GM23338 (cell line): ENCODE data around the gene FAM89A.

ENCODE experiments used
- CTCF ChIP-seq, 2 experiments: fragments of 200-600 bp in 1 of 2; sonication (generic) in 1 of 2; conservative IDR thresholded peaks; 2 replicates each; pipeline versions ENCODE4 v1.5.1 to v1.6.1; 2016 to 2017; ENCODE audit warnings: antibody characterized with exemption in 2 of 2, low read depth in 2 of 2, mild to moderate bottlenecking in 2 of 2, moderate library complexity in 1 of 2
- EZH2 ChIP-seq: fragments of 200-600 bp; sonication (generic); IDR thresholded peaks from one replicate; pipeline ENCODE4 v1.8.0; 2017; ENCODE audit warnings: antibody characterized with exemption, mild to moderate bottlenecking, low read depth; ENCODE audit not compliant: unreplicated experiment
- EZH2phosphoT487 ChIP-seq: fragments of 200-600 bp; sonication (generic); IDR thresholded peaks from one replicate; pipeline ENCODE4 v1.8.1; 2018; ENCODE audit warnings: antibody characterized with exemption; ENCODE audit not compliant: unreplicated experiment
- POLR2AphosphoS5 ChIP-seq: IDR thresholded peaks from 2 replicates; pipeline ENCODE4 v1.6.1; 2016; ENCODE audit warnings: antibody characterized with exemption, low read depth

- TF ChIP-seq CTCF (conservative IDR thresholded peaks at IDR 0.05; ENCODE audit: low read depth in 2 of 2) (no peak), POLR2AphosphoS5 (no peak), EZH2 (no peak), EZH2phosphoT487 (no peak)
Measured at GRCh38 chr1:230983811-230984210, 56.2 kb downstream of the FAM89A start.
